ENCODE results near the gene UST.
"Not testable (repeated sequence)": the region's sequence is repeated elsewhere in the genome, so short reads cannot be mapped to it uniquely, and the experiment has no call there.

The UST gene

GRCh38 chr6:148839044-148839443 lies 92.2 kb downstream of the UST start:
- no peak for DNase-seq

- DNase-seq: no peak
Observed at GRCh38 chr6:148840256-148840655, 93.4 kb downstream of the UST start.

GRCh38 chr6:148842296-148843019 lies 95.6 kb downstream of the UST start:
- DNase-seq: no peak

- DNase-seq: no peak
Observed at GRCh38 chr6:148845464-148845863, 98.6 kb downstream of the UST start.

GRCh38 chr6:148846778-148847761 lies 100.2 kb downstream of the UST start:
- no peak for DNase-seq

GRCh38 chr6:148848915-148849314 lies 102.1 kb downstream of the UST start:
- no peak for DNase-seq

- DNase-seq: not testable (repeated sequence)
Observed at GRCh38 chr6:148849449-148849848, 102.6 kb downstream of the UST start.

GRCh38 chr6:148850964-148851363 lies 104.1 kb downstream of the UST start:
- no peak for DNase-seq

- peak; percentile 17 for DNase-seq
Observed at GRCh38 chr6:148851683-148852556, 105.1 kb downstream of the UST start.

- no peak for DNase-seq
Observed at GRCh38 chr6:148852688-148853087, 105.9 kb downstream of the UST start.

- DNase-seq: not testable (repeated sequence)
Observed at GRCh38 chr6:148853113-148853512, 106.3 kb downstream of the UST start.

GRCh38 chr6:148854096-148854495 lies 107.3 kb downstream of the UST start:
- no peak for DNase-seq

GRCh38 chr6:148854992-148855391 lies 108.2 kb downstream of the UST start:
- DNase-seq: no peak

- DNase-seq: no peak
Observed at GRCh38 chr6:148855744-148856143, 108.9 kb downstream of the UST start.

- DNase-seq: no peak
Observed at GRCh38 chr6:148857798-148858390, 111.1 kb downstream of the UST start.

GRCh38 chr6:148864132-148864531 lies 117.3 kb downstream of the UST start:
- DNase-seq: not testable (repeated sequence)

GRCh38 chr6:148864941-148865340 lies 118.1 kb downstream of the UST start:
- no peak for DNase-seq

GRCh38 chr6:148866657-148867268 lies 119.9 kb downstream of the UST start:
- DNase-seq: no peak

GRCh38 chr6:148867862-148868261 lies 121.0 kb downstream of the UST start:
- no peak for DNase-seq

- DNase-seq: no peak
Observed at GRCh38 chr6:148868314-148868713, 121.5 kb downstream of the UST start.

GRCh38 chr6:148868901-148869300 lies 122.1 kb downstream of the UST start:
- no peak for DNase-seq

GRCh38 chr6:148869585-148869984 lies 122.8 kb downstream of the UST start:
- DNase-seq: no peak
